Kidney (tissue), 14 donors: ENCODE measurements around the gene LYRM4. TPM values are rescaled to one million over a fixed set of nuclear protein-coding genes. Genes with fewer than 3 reads are reported as not detected.

Experiments
- DNase-seq, 5 donors: peaks; one replicate each; pipeline ENCODE4 v3.0.0-alpha.2; 2013 to 2020
- FAIRE-seq: peaks from 2 replicates; lab custom pipeline; 2012; peaks lifted over from hg19 to GRCh38; lab: Jason Lieb, UNC
- H3K27ac ChIP-seq, 2 donors: one replicate each; pipeline ENCODE4 v1.7.0; 2013; ENCODE audit warnings: low read depth in 2 of 2, low read length in 2 of 2, inconsistent platforms in 1 of 2
- H3K27me3 ChIP-seq: one replicate; pipeline ENCODE4 v1.7.1; 2013; ENCODE audit warnings: low read length, inconsistent platforms; ENCODE audit not compliant: control insufficient read depth, insufficient read depth
- H3K36me3 ChIP-seq, 3 donors: one replicate each; pipeline versions ENCODE4 v1.7.0 to v1.7.1; 2013; ENCODE audit warnings: low read length in 3 of 3, control low read depth in 1 of 3, inconsistent platforms in 1 of 3; ENCODE audit not compliant: insufficient read depth in 3 of 3, control insufficient read depth in 2 of 3
- H3K4me1 ChIP-seq, 3 donors: one replicate each; pipeline versions ENCODE4 v1.7.0 to v1.7.1; 2013; ENCODE audit warnings: low read length in 3 of 3, inconsistent platforms in 1 of 3, low read depth in 1 of 3; ENCODE audit not compliant: control insufficient read depth in 2 of 3, insufficient read depth in 2 of 3
- H3K4me3 ChIP-seq, 3 donors: one replicate each; pipeline versions ENCODE4 v1.7.0 to v1.8.1; 2013; ENCODE audit warnings: low read length in 3 of 3, control low read depth in 1 of 3, inconsistent platforms in 1 of 3
- H3K9ac ChIP-seq, 3 donors: one replicate each; pipeline versions ENCODE4 v1.7.0 to v1.7.1; 2013; ENCODE audit warnings: low read length in 3 of 3, control low read depth in 1 of 3, inconsistent platforms in 1 of 3
- H3K9me3 ChIP-seq, 3 donors: one replicate each; pipeline versions ENCODE4 v1.7.0 to v1.7.1; 2013; ENCODE audit warnings: low read length in 3 of 3, control low read depth in 1 of 3, inconsistent platforms in 1 of 3; ENCODE audit not compliant: control insufficient read depth in 2 of 3, insufficient read depth in 1 of 3
- CTCF ChIP-seq: IDR thresholded peaks from 3 replicates; pipeline ENCODE4 v1.5.1; 2012; ENCODE audit warnings: mild to moderate bottlenecking, moderate library complexity, borderline replicate concordance; ENCODE audit not compliant: insufficient read depth; ENCODE audit errors: extremely low read depth
- intact Hi-C: fragments of 100-400 bp; cut with DNase I; formaldehyde crosslinking; loops from one replicate; pipeline ENCODE4 v1.11.1; 2022
- polyA plus RNA-seq: library from polyadenylated mRNA; stranded (reverse); fragments of 350-450 nt; fragmentation: Illumina TruSeq; extraction: RNeasy Lipid Tissue Mini Kit (QIAGEN cat#74804); gene quantifications from one replicate; pipeline ENCODE4 v1.2.3, GENCODE V29; 2014; ENCODE audit warnings: low read depth, low replicate concordance; ENCODE audit not compliant: insufficient read depth
- total RNA-seq: library from RNA; stranded (reverse); fragmentation: NEBNext Ultra II Directional; extraction: Animal tissue kit (Norgen Biotek cat#: 25700); gene quantifications from one replicate; pipeline ENCODE4 v1.2.1, GENCODE V29; 2021
- donor health status: control.
- donor health status: control.
- donor health status: control.
- donor health status: control.
- donor health status: control.
- donor health status: DM: yes; HTN: yes; CAD: no.
- donor health status: Normal renal cell carcinoma (clear cell type).

LYRM4 gene
- total and polyA plus RNA-seq, 2 donors from 2014 or later: 21.3 to 31.8 TPM

GRCh38 chr6:5163247-5163646, 97.5 kb downstream of the LYRM4 start:
- H3K9me3 ChIP-seq: no peaks in the 10 kb centered on the region
- no peaks in the 10 kb centered on the region for H3K27me3 ChIP-seq
- DNase-seq: no peak
- no peak for FAIRE-seq
- intact Hi-C loops: no loop called here
- no peak overlapping the region for H3K27ac ChIP-seq
- H3K36me3 ChIP-seq: no peaks in the 10 kb centered on the region
- no peaks in the 10 kb centered on the region for H3K4me1 ChIP-seq
- TF ChIP-seq CTCF: no peak
- no peak overlapping the region for H3K4me3 ChIP-seq
- H3K9ac ChIP-seq: no peak overlapping the region

- TF ChIP-seq CTCF: no peak
- DNase-seq: no peak
- no peak overlapping the region for H3K4me3 ChIP-seq
- FAIRE-seq: no peak
- intact Hi-C loops: no loop called here
- no peak overlapping the region for H3K27ac ChIP-seq
- no peaks in the 10 kb centered on the region for H3K9me3 ChIP-seq
- H3K9ac ChIP-seq: no peak overlapping the region
- no peaks in the 10 kb centered on the region for H3K27me3 ChIP-seq
- no peaks in the 10 kb centered on the region for H3K36me3 ChIP-seq
- no peaks in the 10 kb centered on the region for H3K4me1 ChIP-seq
Measured at GRCh38 chr6:5162355-5162754, 98.4 kb downstream of the LYRM4 start.

GRCh38 chr6:5160206-5160605, 100.5 kb downstream of the LYRM4 start:
- no peaks in the 10 kb centered on the region for H3K9me3 ChIP-seq
- intact Hi-C loops: no loop called here
- TF ChIP-seq CTCF: no peak
- H3K27me3 ChIP-seq: no peaks in the 10 kb centered on the region
- H3K36me3 ChIP-seq: no peaks in the 10 kb centered on the region
- DNase-seq (no peak), FAIRE-seq (no peak)
- H3K4me1 ChIP-seq: no peaks in the 10 kb centered on the region
- H3K9ac ChIP-seq: no peak overlapping the region
- H3K27ac ChIP-seq: no peak overlapping the region
- no peak overlapping the region for H3K4me3 ChIP-seq

DNA sequence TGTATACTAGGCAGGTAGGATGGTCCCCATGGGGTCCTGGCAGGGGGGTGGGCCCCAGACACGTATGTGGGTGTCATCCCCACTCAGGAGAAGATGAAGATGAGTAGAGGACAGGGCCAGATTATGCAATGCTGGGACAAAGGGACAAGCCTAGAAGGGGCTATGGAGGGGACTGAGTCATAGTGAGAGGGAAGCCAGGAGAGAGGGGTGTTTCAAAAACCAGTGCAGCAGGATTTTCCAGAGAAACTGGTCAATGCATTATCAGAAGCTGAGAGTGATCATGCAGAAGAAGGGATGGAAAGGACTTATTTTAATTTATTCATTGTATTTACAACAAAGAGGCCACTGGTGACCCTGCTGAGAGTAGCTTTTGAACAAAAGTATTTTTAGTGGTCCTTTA, 101.6 kb downstream of the LYRM4 start:
- DNase-seq (no peak), FAIRE-seq (no peak)
- Histone ChIP-seq H3K4me1 (no peaks in the 10 kb centered on the region), H3K9ac (no peak overlapping the region), H3K27me3 (no peaks in the 10 kb centered on the region), H3K9me3 (no peaks in the 10 kb centered on the region), H3K36me3 (no peaks in the 10 kb centered on the region), H3K27ac (no peak overlapping the region), H3K4me3 (no peak overlapping the region)
- no peak for TF ChIP-seq CTCF
- intact Hi-C loops: no loop called here
